Neuronal stem cell (in vitro differentiated cells): ENCODE data around the gene CAPN9.

Source experiments
- DNase-seq: peaks from one replicate; pipeline ENCODE4 v3.0.0-alpha.2; 2013; ENCODE audit warnings: low spot score
- H2AFZ ChIP-seq: one replicate; pipeline ENCODE4 v1.6.1; 2013; ENCODE audit warnings: mild to moderate bottlenecking, low read length, inconsistent platforms
- H2AK5ac ChIP-seq: 2 replicates; pipeline ENCODE4 v1.6.1; 2013; ENCODE audit warnings: low read depth, mild to moderate bottlenecking, inconsistent platforms, low read length, moderate library complexity, mixed read lengths
- H2BK120ac ChIP-seq: 2 replicates; pipeline ENCODE4 v1.6.1; 2013; ENCODE audit warnings: low read depth, mild to moderate bottlenecking, inconsistent platforms, low read length, moderate library complexity, mixed read lengths
- H2BK12ac ChIP-seq: one replicate; pipeline ENCODE4 v1.6.1; 2013; ENCODE audit warnings: low read length, inconsistent platforms
- H2BK15ac ChIP-seq: 2 replicates; pipeline ENCODE4 v1.6.1; 2013; ENCODE audit warnings: mild to moderate bottlenecking, low read length, inconsistent platforms, mixed read lengths
- H2BK5ac ChIP-seq: one replicate; pipeline ENCODE4 v1.6.1; 2013; ENCODE audit warnings: inconsistent platforms, mild to moderate bottlenecking, low read length, moderate library complexity
- H3K14ac ChIP-seq: one replicate; pipeline ENCODE4 v1.6.1; 2013; ENCODE audit warnings: low read length, inconsistent platforms
- H3K18ac ChIP-seq: 2 replicates; pipeline ENCODE4 v1.6.1; 2013; ENCODE audit warnings: low read length, inconsistent platforms
- H3K23ac ChIP-seq: 2 replicates; pipeline ENCODE4 v1.6.1; 2013; ENCODE audit warnings: low read depth, mild to moderate bottlenecking, mixed read lengths, low read length, inconsistent platforms; ENCODE audit not compliant: poor library complexity
- H3K27ac ChIP-seq: replicated peaks from 3 replicates; pipeline ENCODE4 v1.5.1; 2013; ENCODE audit warnings: low read length, inconsistent platforms
- H3K27me3 ChIP-seq, 3 experiments: 2 replicates each; pipeline ENCODE4 v1.6.1; 2013; ENCODE audit warnings: low read length in 3 of 3, mild to moderate bottlenecking in 2 of 3, inconsistent platforms in 1 of 3, low read depth in 1 of 3, mixed read lengths in 1 of 3, moderate library complexity in 1 of 3; ENCODE audit not compliant: control insufficient read depth in 3 of 3, insufficient read depth in 3 of 3
- H3K36me3 ChIP-seq, 2 donors: replicated peaks in 1 of 2; 2 replicates each; pipeline ENCODE4 v1.6.1; 2013; ENCODE audit warnings: low read length in 2 of 2; ENCODE audit not compliant: control insufficient read depth in 2 of 2, insufficient read depth in 2 of 2
- H3K4ac ChIP-seq: 2 replicates; pipeline ENCODE4 v1.6.1; 2013; ENCODE audit warnings: inconsistent platforms, mild to moderate bottlenecking, low read length, moderate library complexity
- H3K4me1 ChIP-seq, 2 donors: 1 replicate in 1 of 2; 2 replicates in 1 of 2; pipeline ENCODE4 v1.6.1; 2013; ENCODE audit warnings: low read length in 2 of 2, low read depth in 1 of 2; ENCODE audit not compliant: control insufficient read depth in 2 of 2, insufficient read depth in 1 of 2
- H3K4me2 ChIP-seq: one replicate; pipeline ENCODE4 v1.6.1; 2013; ENCODE audit warnings: mild to moderate bottlenecking, low read length, inconsistent platforms; ENCODE audit not compliant: insufficient read depth, poor library complexity, severe bottlenecking
- H3K4me3 ChIP-seq, 2 donors: 2 replicates each; pipeline ENCODE4 v1.5.1; 2013; ENCODE audit warnings: low read length in 2 of 2, mild to moderate bottlenecking in 2 of 2, inconsistent platforms in 1 of 2, moderate library complexity in 1 of 2
- H3K79me1 ChIP-seq: one replicate; pipeline ENCODE4 v1.6.1; 2013; ENCODE audit warnings: low read depth, mild to moderate bottlenecking, inconsistent platforms, low read length, moderate library complexity
- H3K9ac ChIP-seq: one replicate; pipeline ENCODE4 v1.6.1; 2013; ENCODE audit warnings: mild to moderate bottlenecking, low read depth, low read length, inconsistent platforms; ENCODE audit not compliant: poor library complexity
- H3K9me3 ChIP-seq, 2 donors: replicated peaks in 1 of 2; 2 replicates each; pipeline versions ENCODE3 to v1.6.1; 2013; ENCODE audit warnings: low read length in 2 of 2, mild to moderate bottlenecking in 2 of 2, inconsistent platforms in 1 of 2, low read depth in 1 of 2, mixed read lengths in 1 of 2, moderate library complexity in 1 of 2; ENCODE audit not compliant: control insufficient read depth in 2 of 2, insufficient read depth in 1 of 2
- H4K8ac ChIP-seq: one replicate; pipeline ENCODE4 v1.6.1; 2013; ENCODE audit warnings: low read depth, mild to moderate bottlenecking, inconsistent platforms, low read length, moderate library complexity
- H4K91ac ChIP-seq: one replicate; pipeline ENCODE4 v1.6.1; 2013; ENCODE audit warnings: low read length, low read depth, mild to moderate bottlenecking, inconsistent platforms; ENCODE audit not compliant: poor library complexity
- WGBS, 2 donors: extraction: QIAGEN DNeasy Blood & Tissue Kit; methylation state at CpG; one replicate each; pipeline ENCODE4 v1.1.7; 2013; ENCODE audit warnings: missing lambda C conversion rate in 2 of 2, mixed read lengths in 1 of 2; ENCODE audit not compliant: insufficient read length in 2 of 2, insufficient replicate concordance in 1 of 2; ENCODE audit errors: extremely low coverage in 2 of 2; 5-methylcytosine and 5-hydroxymethylcytosine counted together

Gene CAPN9

GRCh38 chr1:230758709-230759368 is 11.7 kb downstream of the CAPN9 start:
- no peak for DNase-seq
- H2BK120ac ChIP-seq, result no peak overlapping the region
- H2AK5ac ChIP-seq, result no peak overlapping the region
- H3K4ac ChIP-seq, result no peak overlapping the region
- no peak overlapping the region for H2BK5ac ChIP-seq
- no peak overlapping the region for H3K4me2 ChIP-seq
- H3K18ac ChIP-seq, result no peak overlapping the region
- no peak overlapping the region for H4K91ac ChIP-seq
- no peak overlapping the region for H2BK12ac ChIP-seq
- H2BK15ac ChIP-seq, result no peak overlapping the region
- no peaks in the 10 kb centered on the region for H3K36me3 ChIP-seq
- no peak overlapping the region for H3K4me3 ChIP-seq
- peaks cover under 1 to 6% of the 10 kb centered on the region in 2 donors for H3K4me1 ChIP-seq
- no peak overlapping the region for H3K23ac ChIP-seq
- H3K14ac ChIP-seq, result no peak overlapping the region
- peaks cover 0 to under 1% of the 10 kb centered on the region in 2 donors for H3K9me3 ChIP-seq
- H2AFZ ChIP-seq, result no peak overlapping the region
- no peak overlapping the region for H4K8ac ChIP-seq
- no peak overlapping the region for H3K9ac ChIP-seq
- WGBS, 2 donors, result no CpG with 5 or more reads among the region's 8 CpGs
- H3K27ac ChIP-seq, result no peak overlapping the region
- peaks cover 0 to 30% (median 0%) of the 10 kb centered on the region in 3 experiments for H3K27me3 ChIP-seq
- no peaks in the 10 kb centered on the region for H3K79me1 ChIP-seq

- H3K4me1 ChIP-seq, result peaks cover 0 to 6% of the 10 kb centered on the region in 2 donors
- H2AFZ ChIP-seq, result no peak overlapping the region
- no CpG with 5 or more reads among the region's 7 CpGs for WGBS, 2 donors
- no peak overlapping the region for H2BK15ac ChIP-seq
- no peak overlapping the region for H3K4ac ChIP-seq
- no peak overlapping the region for H2BK120ac ChIP-seq
- no peak overlapping the region for H3K23ac ChIP-seq
- no peak overlapping the region for H3K27ac ChIP-seq
- H4K91ac ChIP-seq, result no peak overlapping the region
- no peak overlapping the region for H4K8ac ChIP-seq
- no peak overlapping the region for H3K14ac ChIP-seq
- H3K18ac ChIP-seq, result no peak overlapping the region
- no peak overlapping the region for H3K4me2 ChIP-seq
- H3K36me3 ChIP-seq, result no peaks in the 10 kb centered on the region
- H2AK5ac ChIP-seq, result no peak overlapping the region
- peaks cover 0 to 30% (median 0%) of the 10 kb centered on the region in 3 experiments for H3K27me3 ChIP-seq
- DNase-seq, result no peak
- H3K79me1 ChIP-seq, result no peaks in the 10 kb centered on the region
- no peak overlapping the region for H2BK12ac ChIP-seq
- H3K9ac ChIP-seq, result no peak overlapping the region
- no peak overlapping the region for H2BK5ac ChIP-seq
- peaks cover 0 to 5% of the 10 kb centered on the region in 2 donors for H3K9me3 ChIP-seq
- no peak overlapping the region for H3K4me3 ChIP-seq
Observed at GRCh38 chr1:230759369-230760065, 12.3 kb downstream of the CAPN9 start.

- Histone ChIP-seq H3K9ac (no peak overlapping the region), H3K27me3 (peaks cover 0 to 27% (median 0%) of the 10 kb centered on the region in 3 experiments), H3K9me3 (peaks cover 0 to 5% of the 10 kb centered on the region in 2 donors), H3K4me3 (no peak overlapping the region), H2BK120ac (no peak overlapping the region), H4K8ac (no peak overlapping the region), H3K4me1 (peaks cover 0 to 6% of the 10 kb centered on the region in 2 donors), H3K27ac (no peak overlapping the region), H2AK5ac (no peak overlapping the region), H2BK12ac (no peak overlapping the region), H3K23ac (no peak overlapping the region), H3K14ac (no peak overlapping the region), H3K36me3 (no peaks in the 10 kb centered on the region), H3K18ac (no peak overlapping the region), H3K79me1 (no peaks in the 10 kb centered on the region), H3K4ac (no peak overlapping the region), H3K4me2 (no peak overlapping the region), H2BK15ac (no peak overlapping the region), H2AFZ (no peak overlapping the region), H2BK5ac (no peak overlapping the region), H4K91ac (no peak overlapping the region)
- no CpG with 5 or more reads among the region's 7 CpGs for WGBS, 2 donors
- no peak for DNase-seq
Observed at GRCh38 chr1:230760360-230760827, 13.2 kb downstream of the CAPN9 start.

GRCh38 chr1:230761443-230762167 is 14.4 kb downstream of the CAPN9 start:
- no peak overlapping the region for H3K23ac ChIP-seq
- peak overlapping the region in 1 of 2 donors; percentile 44 for H3K4me3 ChIP-seq
- no peak overlapping the region for H2BK15ac ChIP-seq
- H3K36me3 ChIP-seq, result no peaks in the 10 kb centered on the region
- H3K18ac ChIP-seq, result no peak overlapping the region
- H2AK5ac ChIP-seq, result peak overlapping the region; percentile 2
- H3K27me3 ChIP-seq, result peaks cover 0 to 27% (median 0%) of the 10 kb centered on the region in 3 experiments
- H2BK120ac ChIP-seq, result no peak overlapping the region
- no peaks in the 10 kb centered on the region for H3K79me1 ChIP-seq
- H3K9me3 ChIP-seq, result peaks cover 0 to 5% of the 10 kb centered on the region in 2 donors
- DNase-seq, result no peak
- H3K4me2 ChIP-seq, result no peak overlapping the region
- no CpG with 5 or more reads among the region's 8 CpGs for WGBS, 2 donors
- H2BK12ac ChIP-seq, result no peak overlapping the region
- H3K9ac ChIP-seq, result peak overlapping the region; percentile 5
- peaks cover 0 to 6% of the 10 kb centered on the region in 2 donors for H3K4me1 ChIP-seq
- no peak overlapping the region for H3K27ac ChIP-seq
- no peak overlapping the region for H3K14ac ChIP-seq
- H4K8ac ChIP-seq, result no peak overlapping the region
- no peak overlapping the region for H4K91ac ChIP-seq
- no peak overlapping the region for H2BK5ac ChIP-seq
- no peak overlapping the region for H3K4ac ChIP-seq
- H2AFZ ChIP-seq, result no peak overlapping the region
